SK-N-SH (cell line): ENCODE measurements around the gene TMEM131. TPM values are rescaled to one million over a fixed set of nuclear protein-coding genes. Genes with fewer than 3 reads are reported as not detected.

Experiments used
- CTCF ChIA-PET: fragments of 300-600, 350-600 bp; formaldehyde crosslinking; extraction: SDS; loops from one replicate; lab custom pipeline; 2021; lab: Yijun Ruan, JAX
- POLR2A ChIA-PET: fragments of 350-600 bp; sonication (Branson Sonifier 250); formaldehyde crosslinking; extraction: SDS; loops from one replicate; lab custom pipeline; 2020; ENCODE audit warnings: antibody characterized with exemption, inconsistent platforms; lab: Yijun Ruan, JAX
- DNase-seq: peaks from one replicate; pipeline ENCODE4 v3.0.0; 2012
- H2AFZ ChIP-seq: fragments of 200-600 bp; sonication (generic); 2 replicates; pipeline ENCODE4 v1.8.1; 2016; ENCODE audit warnings: antibody characterized with exemption, mild to moderate bottlenecking, low read depth
- H3F3A ChIP-seq: fragments of 200-600 bp; sonication (generic); replicated peaks from 2 replicates; pipeline ENCODE3; 2016; ENCODE audit warnings: antibody characterized with exemption, mild to moderate bottlenecking; ENCODE audit not compliant: insufficient read depth
- H3K27ac ChIP-seq, 2 experiments: fragments of 200-500 bp in 1 of 2; fragments of 200-600 bp in 1 of 2; sonication (Bioruptor generic) in 1 of 2; sonication (generic), shearing (Covaris generic) in 1 of 2; 2 replicates each; pipeline versions ENCODE4 v1.5.1 to v1.6.1; 2014 to 2016; ENCODE audit warnings: low read depth in 2 of 2, inconsistent platforms in 1 of 2, low read length in 1 of 2, mild to moderate bottlenecking in 1 of 2, mixed read lengths in 1 of 2
- H3K27me3 ChIP-seq: fragments of 200-600 bp; sonication (generic), shearing (Covaris generic); 2 replicates; pipeline ENCODE4 v1.6.1; 2016; ENCODE audit warnings: mixed run types; ENCODE audit not compliant: insufficient read depth
- H3K36me3 ChIP-seq, 2 experiments: fragments of 200-500 bp in 1 of 2; fragments of 200-600 bp in 1 of 2; sonication (Bioruptor generic) in 1 of 2; sonication (generic) in 1 of 2; replicated peaks in 1 of 2; 2 replicates each; pipeline versions ENCODE3 to v1.5.1; 2014 to 2016; ENCODE audit warnings: low read length in 1 of 2, mild to moderate bottlenecking in 1 of 2; ENCODE audit not compliant: insufficient read depth in 2 of 2, control insufficient read depth in 1 of 2
- H3K4me1 ChIP-seq, 2 experiments: fragments of 200-500 bp in 1 of 2; fragments of 200-600 bp in 1 of 2; sonication (Bioruptor generic) in 1 of 2; sonication (generic), shearing (Covaris generic) in 1 of 2; 2 replicates each; pipeline versions ENCODE4 v1.5.1 to v1.6.1; 2014 to 2016; ENCODE audit warnings: low read depth in 1 of 2, low read length in 1 of 2, mixed run types in 1 of 2; ENCODE audit not compliant: insufficient read depth in 2 of 2, control insufficient read depth in 1 of 2
- H3K4me2 ChIP-seq: fragments of 200-600 bp; sonication (generic), shearing (Covaris generic); 2 replicates; pipeline ENCODE4 v1.6.1; 2017; ENCODE audit warnings: mixed run types
- H3K4me3 ChIP-seq, 2 experiments: fragments of 200-500 bp in 1 of 2; fragments of 200-600 bp in 1 of 2; sonication (Bioruptor generic) in 1 of 2; sonication (generic), shearing (Covaris generic) in 1 of 2; 2 replicates each; pipeline versions ENCODE4 v1.5.1 to v1.8.1; 2014 to 2016; ENCODE audit warnings: low read depth in 2 of 2, inconsistent platforms in 1 of 2, low read length in 1 of 2, mild to moderate bottlenecking in 1 of 2, mixed read lengths in 1 of 2, moderate library complexity in 1 of 2
- H3K79me2 ChIP-seq: fragments of 200-600 bp; sonication (generic); 2 replicates; pipeline ENCODE4 v1.8.1; 2017; ENCODE audit warnings: mild to moderate bottlenecking; ENCODE audit not compliant: insufficient read depth
- H3K9ac ChIP-seq: fragments of 200-600 bp; sonication (generic); 2 replicates; pipeline ENCODE4 v1.6.1; 2017; ENCODE audit warnings: mixed run types
- H3K9me2 ChIP-seq: fragments of 200-600 bp; sonication (generic); 2 replicates; pipeline ENCODE4 v1.6.1; 2017; ENCODE audit warnings: mixed run types
- H3K9me3 ChIP-seq: fragments of 200-600 bp; sonication (generic); 2 replicates; pipeline ENCODE4 v1.6.1; 2017; ENCODE audit warnings: mixed run types, mild to moderate bottlenecking, moderate library complexity
- H4K20me1 ChIP-seq: fragments of 200-600 bp; sonication (generic); 2 replicates; pipeline ENCODE4 v1.6.1; 2017; ENCODE audit warnings: mild to moderate bottlenecking, mixed run types; ENCODE audit not compliant: insufficient read depth
- ELF1 ChIP-seq: IDR thresholded peaks from 2 replicates; pipeline ENCODE4 v1.4.0; 2012
- EP300 ChIP-seq, 2 experiments: IDR thresholded peaks; 2 replicates each; pipeline versions ENCODE4 v1.4.0 to v1.6.1; 2012; ENCODE audit warnings: borderline replicate concordance in 1 of 2, low read depth in 1 of 2, low read length in 1 of 2
- EZH2phosphoT487 ChIP-seq: fragments of 200-600 bp; sonication (generic); IDR thresholded peaks from 2 replicates; pipeline ENCODE4 v1.6.1; 2017; ENCODE audit warnings: low read depth, mixed run types, mild to moderate bottlenecking, antibody characterized with exemption, moderate library complexity, borderline replicate concordance
- FOSL2 ChIP-seq: IDR thresholded peaks from 2 replicates; pipeline ENCODE4 v1.4.0; 2012; ENCODE audit warnings: low read depth, mild to moderate bottlenecking, moderate library complexity, borderline replicate concordance
- FOXJ3 ChIP-seq: sonication (generic); formaldehyde crosslinking; IDR thresholded peaks from 2 replicates; pipeline ENCODE4 v1.5.1; 2020; ENCODE audit warnings: mild to moderate bottlenecking, missing genetic modification reagents
- FOXM1 ChIP-seq: IDR thresholded peaks from 2 replicates; pipeline ENCODE4 v1.4.0; 2012; ENCODE audit warnings: low read depth, mild to moderate bottlenecking
- GATA2 ChIP-seq: sonication (generic); formaldehyde crosslinking; IDR thresholded peaks from 2 replicates; pipeline ENCODE4 v1.5.0; 2020; ENCODE audit warnings: mild to moderate bottlenecking, missing genetic modification reagents
- JUND ChIP-seq: IDR thresholded peaks from 2 replicates; pipeline ENCODE4 v1.4.0; 2012
- NFIC ChIP-seq: IDR thresholded peaks from 2 replicates; pipeline ENCODE4 v1.4.0; 2012; ENCODE audit warnings: borderline replicate concordance
- NRF1 ChIP-seq: IDR thresholded peaks from 2 replicates; pipeline ENCODE4 v1.6.1; 2012; ENCODE audit warnings: low read depth, mild to moderate bottlenecking, low read length
- POLR2AphosphoS5 ChIP-seq: IDR thresholded peaks from 2 replicates; pipeline ENCODE4 v1.6.1; 2012; ENCODE audit warnings: low read depth, low read length
- RAD21 ChIP-seq: IDR thresholded peaks from 2 replicates; pipeline ENCODE4 v1.6.1; 2012; ENCODE audit warnings: mild to moderate bottlenecking, low read length
- RFX5 ChIP-seq: IDR thresholded peaks from 2 replicates; pipeline ENCODE4 v1.6.1; 2012; ENCODE audit warnings: mild to moderate bottlenecking, improper control_type of control experiment, low read length
- RXRA ChIP-seq: IDR thresholded peaks from 2 replicates; pipeline ENCODE4 v1.4.0; 2012; ENCODE audit warnings: low read depth, mild to moderate bottlenecking, borderline replicate concordance
- TAF1 ChIP-seq: IDR thresholded peaks from 2 replicates; pipeline ENCODE4 v1.6.1; 2012; ENCODE audit warnings: low read depth, mild to moderate bottlenecking, low read length, moderate library complexity, borderline replicate concordance
- TCF12 ChIP-seq: IDR thresholded peaks from 2 replicates; pipeline ENCODE4 v1.4.0; 2012
- YY1 ChIP-seq: IDR thresholded peaks from 2 replicates; pipeline ENCODE4 v1.4.0; 2012; ENCODE audit warnings: low read depth, mild to moderate bottlenecking
- WGBS: methylation state at CpG from one replicate; pipeline ENCODE4 v1.1.6; 2017; ENCODE audit warnings: low lambda C conversion rate; 5-methylcytosine and 5-hydroxymethylcytosine counted together
- polyA plus RNA-seq, 3 experiments: library from polyadenylated mRNA; depleted of rRNA; stranded (reverse); fragments of >200 nt; gene quantifications; 2 replicates each; pipeline ENCODE4 v1.2.3, GENCODE V29; 2012
- TF ChIP-seq, protein P1 (sequence below): IDR thresholded peaks from 2 replicates; pipeline ENCODE4 v1.6.1; 2012; ENCODE audit warnings: mild to moderate bottlenecking, low read depth, low read length, moderate library complexity
- TF ChIP-seq, protein P2 (sequence below): fragments of 150-350 bp; IDR thresholded peaks from 2 replicates; pipeline ENCODE4 v1.6.1; 2016; ENCODE audit warnings: mild to moderate bottlenecking, low read depth, low read length
- TF ChIP-seq, protein P3 (sequence below): IDR thresholded peaks from 2 replicates; pipeline ENCODE4 v1.4.0; 2012; ENCODE audit warnings: low read depth, borderline replicate concordance

The TMEM131 gene
- polyA plus RNA-seq, 1 of the 3 experiments (the other 2 are of a cell fraction) = 9.1 TPM

DNA sequence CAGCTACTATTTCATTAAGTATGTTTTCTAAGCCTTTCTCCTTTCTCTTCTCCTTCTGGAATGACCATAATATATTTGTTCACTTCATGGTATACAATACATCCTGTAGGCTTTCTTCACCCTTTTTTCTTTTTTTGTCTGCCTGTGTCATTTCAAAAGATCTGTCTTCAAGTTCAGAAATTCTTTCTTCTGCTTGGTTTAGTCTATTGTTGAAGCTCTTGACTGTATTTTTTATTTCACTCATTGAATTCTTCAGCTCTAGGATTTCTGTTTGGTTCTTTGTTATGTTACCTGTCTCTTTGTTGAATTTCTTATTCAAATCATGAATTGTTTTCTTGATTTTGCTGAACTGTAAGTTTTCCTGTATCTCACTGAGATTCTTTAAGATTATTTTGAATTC, 109.9 kb downstream of the TMEM131 start:
- ChIA-PET CTCF (interaction anchor here (0.7 kb wide), 1 partner anchor 1323 kb away, joined by 3 read pairs; no protein-coding TSS in a partner anchor), POLR2A (no interaction called here)
- Histone ChIP-seq H3K4me2 (no peak overlapping the region), H3K4me3 (no peak overlapping the region), H3K27me3 (no peaks in the 10 kb centered on the region), H3K27ac (no peak overlapping the region), H3K9ac (no peak overlapping the region), H2AFZ (no peak overlapping the region), H3K79me2 (no peaks in the 10 kb centered on the region), H3K36me3 (peaks cover 27 to 40% of the 10 kb centered on the region in 2 experiments), H3F3A (peaks cover 7% of the 10 kb centered on the region), H3K4me1 (no peaks in the 10 kb centered on the region; a peak in 1 of 4 replicates), H3K9me3 (no peaks in the 10 kb centered on the region), H3K9me2 (no peaks in the 10 kb centered on the region), H4K20me1 (no peaks in the 10 kb centered on the region)
- no peak for DNase-seq
- TF ChIP-seq FOXJ3 (CRISPR knock-in tag) = no peak
- no peak for TF ChIP-seq ELF1
- TF ChIP-seq, protein P1, sequence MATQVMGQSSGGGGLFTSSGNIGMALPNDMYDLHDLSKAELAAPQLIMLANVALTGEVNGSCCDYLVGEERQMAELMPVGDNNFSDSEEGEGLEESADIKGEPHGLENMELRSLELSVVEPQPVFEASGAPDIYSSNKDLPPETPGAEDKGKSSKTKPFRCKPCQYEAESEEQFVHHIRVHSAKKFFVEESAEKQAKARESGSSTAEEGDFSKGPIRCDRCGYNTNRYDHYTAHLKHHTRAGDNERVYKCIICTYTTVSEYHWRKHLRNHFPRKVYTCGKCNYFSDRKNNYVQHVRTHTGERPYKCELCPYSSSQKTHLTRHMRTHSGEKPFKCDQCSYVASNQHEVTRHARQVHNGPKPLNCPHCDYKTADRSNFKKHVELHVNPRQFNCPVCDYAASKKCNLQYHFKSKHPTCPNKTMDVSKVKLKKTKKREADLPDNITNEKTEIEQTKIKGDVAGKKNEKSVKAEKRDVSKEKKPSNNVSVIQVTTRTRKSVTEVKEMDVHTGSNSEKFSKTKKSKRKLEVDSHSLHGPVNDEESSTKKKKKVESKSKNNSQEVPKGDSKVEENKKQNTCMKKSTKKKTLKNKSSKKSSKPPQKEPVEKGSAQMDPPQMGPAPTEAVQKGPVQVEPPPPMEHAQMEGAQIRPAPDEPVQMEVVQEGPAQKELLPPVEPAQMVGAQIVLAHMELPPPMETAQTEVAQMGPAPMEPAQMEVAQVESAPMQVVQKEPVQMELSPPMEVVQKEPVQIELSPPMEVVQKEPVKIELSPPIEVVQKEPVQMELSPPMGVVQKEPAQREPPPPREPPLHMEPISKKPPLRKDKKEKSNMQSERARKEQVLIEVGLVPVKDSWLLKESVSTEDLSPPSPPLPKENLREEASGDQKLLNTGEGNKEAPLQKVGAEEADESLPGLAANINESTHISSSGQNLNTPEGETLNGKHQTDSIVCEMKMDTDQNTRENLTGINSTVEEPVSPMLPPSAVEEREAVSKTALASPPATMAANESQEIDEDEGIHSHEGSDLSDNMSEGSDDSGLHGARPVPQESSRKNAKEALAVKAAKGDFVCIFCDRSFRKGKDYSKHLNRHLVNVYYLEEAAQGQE = no peak
- no peak for TF ChIP-seq RFX5
- TF ChIP-seq, protein P2, sequence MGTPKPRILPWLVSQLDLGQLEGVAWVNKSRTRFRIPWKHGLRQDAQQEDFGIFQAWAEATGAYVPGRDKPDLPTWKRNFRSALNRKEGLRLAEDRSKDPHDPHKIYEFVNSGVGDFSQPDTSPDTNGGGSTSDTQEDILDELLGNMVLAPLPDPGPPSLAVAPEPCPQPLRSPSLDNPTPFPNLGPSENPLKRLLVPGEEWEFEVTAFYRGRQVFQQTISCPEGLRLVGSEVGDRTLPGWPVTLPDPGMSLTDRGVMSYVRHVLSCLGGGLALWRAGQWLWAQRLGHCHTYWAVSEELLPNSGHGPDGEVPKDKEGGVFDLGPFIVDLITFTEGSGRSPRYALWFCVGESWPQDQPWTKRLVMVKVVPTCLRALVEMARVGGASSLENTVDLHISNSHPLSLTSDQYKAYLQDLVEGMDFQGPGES = no peak
- no peak for TF ChIP-seq NRF1
- no peak for TF ChIP-seq YY1
- TF ChIP-seq TAF1 = no peak
- TF ChIP-seq NFIC = no peak
- TF ChIP-seq, protein P3, sequence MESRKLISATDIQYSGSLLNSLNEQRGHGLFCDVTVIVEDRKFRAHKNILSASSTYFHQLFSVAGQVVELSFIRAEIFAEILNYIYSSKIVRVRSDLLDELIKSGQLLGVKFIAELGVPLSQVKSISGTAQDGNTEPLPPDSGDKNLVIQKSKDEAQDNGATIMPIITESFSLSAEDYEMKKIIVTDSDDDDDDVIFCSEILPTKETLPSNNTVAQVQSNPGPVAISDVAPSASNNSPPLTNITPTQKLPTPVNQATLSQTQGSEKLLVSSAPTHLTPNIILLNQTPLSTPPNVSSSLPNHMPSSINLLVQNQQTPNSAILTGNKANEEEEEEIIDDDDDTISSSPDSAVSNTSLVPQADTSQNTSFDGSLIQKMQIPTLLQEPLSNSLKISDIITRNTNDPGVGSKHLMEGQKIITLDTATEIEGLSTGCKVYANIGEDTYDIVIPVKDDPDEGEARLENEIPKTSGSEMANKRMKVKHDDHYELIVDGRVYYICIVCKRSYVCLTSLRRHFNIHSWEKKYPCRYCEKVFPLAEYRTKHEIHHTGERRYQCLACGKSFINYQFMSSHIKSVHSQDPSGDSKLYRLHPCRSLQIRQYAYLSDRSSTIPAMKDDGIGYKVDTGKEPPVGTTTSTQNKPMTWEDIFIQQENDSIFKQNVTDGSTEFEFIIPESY = no peak

DNA sequence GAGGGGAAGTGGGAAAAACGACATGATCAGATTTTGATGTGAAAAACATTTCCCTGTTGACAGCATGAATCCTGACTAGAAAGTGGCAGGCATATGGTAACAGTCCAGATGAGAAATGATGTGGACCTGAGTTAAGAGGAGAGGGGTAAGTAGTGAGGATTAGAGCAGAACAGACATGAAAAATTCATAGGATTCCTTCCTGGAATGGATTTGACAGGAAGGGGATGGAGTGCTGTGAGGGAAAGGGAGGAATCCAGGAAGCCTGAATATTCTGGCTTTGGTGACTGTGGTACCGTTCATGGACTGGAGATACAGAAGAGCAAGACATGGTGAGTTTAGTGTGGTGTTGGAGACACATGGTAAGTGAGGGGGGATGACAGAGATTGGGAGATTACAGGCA, 115.4 kb downstream of the TMEM131 start:
- no peak overlapping the region for H3K9ac ChIP-seq
- no peaks in the 10 kb centered on the region for H3K9me2 ChIP-seq
- no peak overlapping the region for H3K4me3 ChIP-seq
- no peaks in the 10 kb centered on the region; the same call in 1 of the 2 replicates for H3K79me2 ChIP-seq
- H3K9me3 ChIP-seq = peaks cover 9% of the 10 kb centered on the region; the same call in 1 of the 2 replicates
- no peaks in the 10 kb centered on the region for H3K4me1 ChIP-seq
- no peaks in the 10 kb centered on the region for H4K20me1 ChIP-seq
- 44% methylated on average over 2 of the region's 2 CpGs for WGBS
- no peak overlapping the region for H2AFZ ChIP-seq
- POLR2A ChIA-PET = no interaction called here
- H3K36me3 ChIP-seq = peaks cover 3 to 14% of the 10 kb centered on the region in 2 experiments
- no peak overlapping the region for H3K4me2 ChIP-seq
- peaks cover 7% of the 10 kb centered on the region for H3F3A ChIP-seq
- no peak overlapping the region for H3K27ac ChIP-seq
- no peak for DNase-seq
- no peaks in the 10 kb centered on the region for H3K27me3 ChIP-seq
- CTCF ChIA-PET = no interaction called here
- TF ChIP-seq FOXM1 = no peak
- TF ChIP-seq RAD21 = no peak
- no peak for TF ChIP-seq TCF12
- no peak for TF ChIP-seq RXRA
- TF ChIP-seq NRF1 = no peak
- TF ChIP-seq EZH2phosphoT487 = no peak
- TF ChIP-seq JUND = no peak
- TF ChIP-seq GATA2 (CRISPR knock-in tag) = no peak
- TF ChIP-seq EP300 (IDR thresholded peaks at IDR 0.05; ENCODE audit: borderline replicate concordance in 1 of 2, low read depth in 1 of 2, low read length in 1 of 2) = no peak
- TF ChIP-seq TAF1 = no peak
- TF ChIP-seq POLR2AphosphoS5 = no peak
- no peak for TF ChIP-seq FOSL2
- TF ChIP-seq, protein P3 = no peak
- no peak for TF ChIP-seq ELF1
